Measurements from ENCODE around the gene TBX15.

DNA sequence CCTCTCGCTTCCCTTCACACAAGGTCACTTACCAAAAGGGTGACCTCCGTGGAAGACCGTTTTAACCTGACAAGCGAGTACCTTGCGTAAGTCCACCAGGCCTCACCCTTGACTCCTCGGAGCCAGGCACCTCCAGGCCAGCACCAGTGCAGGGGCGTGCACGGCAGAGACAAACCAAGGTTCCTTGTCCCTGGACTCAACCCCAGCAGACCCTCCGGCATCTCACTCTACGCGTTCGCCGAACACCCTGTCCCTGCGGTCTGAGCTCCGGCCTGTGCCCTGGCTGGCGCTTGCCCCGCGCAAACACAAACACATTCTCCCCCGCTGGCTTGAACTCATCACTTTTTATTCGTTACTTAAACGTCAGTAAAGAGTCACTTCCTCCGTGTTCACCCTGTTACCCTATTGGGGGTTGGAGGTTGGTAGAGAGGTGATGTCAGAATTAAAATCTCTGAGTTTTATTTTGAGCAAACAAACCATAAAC is 4.5 kb downstream of the TBX15 start:
- TF ChIP-seq ZNF274 (IDR thresholded peaks at IDR 0.05; ENCODE audit: low read depth, low read length) (no peak), YY1 (IDR thresholded peaks at IDR 0.05; ENCODE audit: insufficient read depth, insufficient read length) (no peak)

Data from NT2/D1 (cell line).